NCI-H510A (cell line): ENCODE results near the gene NOCT.
"Not testable (repeated sequence)": the region's sequence is repeated elsewhere in the genome, so short reads cannot be mapped to it uniquely, and the experiment has no call there.

Experiments
- DNase-seq: peaks from one replicate; lab custom pipeline; 2025; lab: John Stamatoyannopoulos, UW

The NOCT gene

DNA sequence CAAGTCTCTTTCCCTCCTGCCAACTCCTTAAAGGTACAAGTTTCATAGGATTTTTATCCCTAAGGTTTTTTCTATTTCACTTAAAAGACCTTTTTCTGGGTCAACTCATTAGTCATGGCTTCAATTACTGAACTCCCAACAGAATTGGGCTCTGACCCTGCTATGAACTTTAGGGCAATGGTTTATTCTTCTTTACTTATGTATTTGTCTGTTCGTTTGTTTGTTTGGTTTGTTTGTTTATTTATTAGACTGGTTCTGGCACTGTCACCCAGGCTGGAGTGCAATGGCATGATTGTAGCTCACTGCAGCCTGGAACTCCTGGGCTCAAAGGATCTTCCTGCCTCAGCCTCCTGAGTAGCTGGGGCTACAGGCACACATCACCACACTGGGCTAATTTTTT lies 5.9 kb upstream of the NOCT start:
- DNase-seq = no peak

DNA sequence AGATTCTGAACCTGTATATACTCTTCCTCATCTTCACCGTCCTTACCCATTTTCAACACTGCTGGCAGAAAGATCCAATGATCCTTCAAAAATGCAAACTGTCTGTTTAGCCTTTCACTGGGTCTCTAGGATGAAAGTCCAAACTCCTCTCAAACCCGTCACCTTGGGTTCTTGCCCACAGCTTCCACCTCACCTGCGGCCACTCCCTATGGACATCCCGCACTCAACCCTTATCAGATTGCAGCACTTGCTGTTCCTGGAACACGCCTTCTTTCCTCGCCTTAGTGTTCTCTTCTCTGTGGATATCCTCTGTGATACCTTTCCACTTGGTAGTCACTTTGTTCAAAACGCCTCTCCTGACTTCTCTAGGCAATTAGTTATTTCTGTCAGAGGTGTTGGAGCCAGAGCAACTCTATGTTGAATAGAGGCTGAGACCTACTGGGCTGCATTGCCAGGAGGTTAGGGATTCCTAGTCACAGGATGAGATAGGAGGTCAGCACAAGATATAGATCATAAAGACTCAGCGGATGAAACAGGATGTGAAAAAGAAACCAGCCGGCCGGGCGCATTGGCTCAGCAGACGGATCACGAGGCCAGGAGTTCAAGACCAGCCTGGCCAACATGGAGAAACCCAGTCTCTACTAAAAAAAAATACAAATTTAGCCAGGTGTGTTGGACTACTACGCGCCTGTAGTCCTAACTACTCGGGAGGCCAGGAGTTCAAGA lies 4.2 kb upstream of the NOCT start:
- DNase-seq = no peak

DNA sequence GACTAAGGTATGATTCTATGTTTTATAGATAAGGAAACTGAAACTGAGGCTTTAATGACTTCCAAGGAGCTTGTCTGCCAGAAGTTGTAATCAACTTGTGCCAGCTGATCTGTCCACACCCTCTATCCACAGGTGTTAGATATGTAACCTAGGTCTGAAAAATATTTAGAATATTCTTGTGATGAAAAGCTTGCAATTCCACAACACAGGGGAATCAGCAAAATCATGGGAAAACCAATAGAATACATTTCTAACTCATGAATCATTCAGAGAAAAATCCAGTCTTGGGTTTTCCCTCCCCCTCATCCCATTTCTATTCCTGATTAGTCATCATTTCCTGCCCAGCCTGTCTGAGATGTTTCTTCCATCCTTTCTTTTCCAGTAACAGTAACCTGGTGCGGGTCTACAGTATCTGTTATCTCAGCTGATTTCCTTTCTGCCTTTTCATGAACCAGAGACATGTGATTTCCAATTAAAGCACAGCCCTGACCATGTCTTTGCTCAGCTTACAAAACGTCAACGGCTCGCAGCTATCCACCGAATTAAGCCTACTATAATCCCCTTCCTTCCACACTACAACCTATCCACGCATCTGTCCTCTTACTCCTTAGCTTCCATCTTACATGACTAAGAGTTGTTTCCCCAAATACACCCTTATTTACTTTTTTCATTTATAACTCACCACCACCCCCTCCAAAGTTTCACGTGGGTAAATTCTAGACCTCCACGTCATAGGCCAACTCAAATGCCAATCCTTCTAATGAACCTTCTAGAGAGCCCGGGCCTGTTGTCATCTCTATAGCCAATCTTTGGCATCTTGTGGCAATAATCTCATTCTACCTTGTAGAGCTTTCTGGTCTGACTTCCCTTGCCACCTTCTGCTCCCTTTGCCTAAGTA lies 961 bp upstream of the NOCT start:
- no peak for DNase-seq

DNA sequence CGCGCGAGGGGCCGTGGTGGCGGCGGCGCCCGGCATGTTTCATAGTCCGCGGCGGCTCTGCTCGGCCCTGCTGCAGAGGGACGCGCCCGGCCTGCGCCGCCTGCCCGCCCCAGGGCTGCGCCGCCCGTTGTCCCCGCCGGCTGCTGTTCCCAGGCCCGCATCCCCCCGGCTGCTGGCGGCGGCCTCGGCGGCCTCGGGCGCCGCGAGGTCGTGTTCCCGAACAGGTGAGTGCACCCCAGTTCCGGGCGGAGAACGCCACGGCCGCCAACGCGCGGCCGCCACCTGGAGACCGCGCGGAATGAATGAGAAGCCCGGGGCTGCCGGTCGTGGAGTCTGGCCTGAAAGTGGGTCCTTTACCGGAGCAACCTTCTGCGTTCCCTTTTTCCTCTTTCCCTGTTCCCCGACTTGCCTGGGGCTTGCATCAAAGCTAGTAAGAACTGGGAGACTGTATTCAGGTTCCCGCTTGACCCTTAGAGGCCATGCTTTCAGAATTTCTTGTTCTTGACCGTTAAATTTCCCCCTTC lies 429 bp downstream of the NOCT start:
- DNase-seq = no peak

DNA sequence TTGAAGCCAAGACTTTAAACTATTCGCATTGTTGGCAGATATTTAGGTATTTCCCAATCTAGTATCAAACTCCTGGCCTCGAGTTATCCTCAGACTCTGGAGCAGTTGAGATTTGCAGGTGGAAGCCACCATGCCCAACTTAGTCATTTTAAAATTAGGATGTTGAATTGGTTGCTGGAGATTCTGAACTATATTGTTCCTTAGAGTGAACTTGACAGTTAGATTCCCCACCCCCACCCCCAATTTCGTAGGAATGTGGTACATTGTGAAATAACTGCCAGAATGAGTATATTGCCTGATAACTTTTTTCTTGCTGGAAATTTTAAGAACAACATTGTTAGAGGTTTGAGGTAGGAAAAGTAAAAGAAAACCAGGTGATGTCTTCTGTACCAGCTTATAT lies 2.3 kb downstream of the NOCT start:
- DNase-seq = no peak

DNA sequence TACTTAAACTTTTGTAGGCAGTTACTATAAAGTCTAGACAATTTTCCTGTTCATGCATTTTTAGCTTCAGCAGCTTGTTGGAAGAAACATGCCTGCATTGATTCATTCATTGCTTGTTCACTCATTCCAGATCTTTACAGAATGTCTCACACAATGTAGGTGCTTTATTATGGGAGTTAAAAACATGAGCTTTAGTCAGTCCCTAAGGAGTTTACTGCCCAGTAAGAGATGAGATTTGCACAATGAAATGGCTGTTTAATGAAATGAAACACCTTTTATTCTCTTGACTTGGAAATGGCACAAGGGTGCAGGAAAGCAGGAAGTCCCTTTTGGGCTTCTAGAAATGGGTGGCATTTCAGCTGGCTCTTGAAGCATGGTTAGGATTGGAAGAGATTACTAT lies 2.9 kb downstream of the NOCT start:
- DNase-seq = no peak

DNA sequence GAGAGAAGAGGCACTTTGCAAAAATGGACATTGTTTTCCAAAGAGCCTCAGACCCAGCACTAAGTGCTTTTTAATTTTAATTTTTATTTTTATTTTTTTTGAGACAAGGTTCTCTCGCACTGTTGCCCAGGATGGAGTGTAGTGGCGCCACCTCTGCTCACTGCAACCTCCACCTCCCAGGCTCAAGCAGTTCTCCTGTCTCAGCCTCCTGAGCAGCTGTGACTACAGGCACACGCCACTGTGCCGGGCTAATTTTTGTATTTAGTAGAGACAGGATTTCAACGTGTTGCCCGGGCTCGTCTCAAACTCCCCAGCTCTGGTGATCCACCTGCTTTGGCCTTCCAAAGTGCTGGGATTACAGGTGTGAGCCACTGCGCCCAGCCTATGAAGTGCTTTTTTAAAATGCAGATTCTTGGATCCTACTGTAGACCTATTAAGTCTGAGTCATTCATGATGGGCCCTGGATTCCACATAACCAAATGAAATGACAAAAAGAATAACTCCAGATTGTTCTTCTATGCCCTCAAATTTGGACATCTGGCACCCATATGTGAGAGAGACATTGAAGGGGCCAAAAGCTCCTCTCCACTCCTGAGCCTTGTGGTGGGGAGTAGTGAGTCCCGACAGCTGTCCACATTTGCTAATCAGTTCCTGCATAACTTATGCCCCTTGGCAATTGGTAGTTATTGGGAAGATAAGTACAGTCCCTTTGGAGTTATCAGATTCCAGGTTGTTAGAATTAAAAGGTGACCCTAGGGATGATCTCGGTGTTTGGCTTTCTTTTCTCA lies 3.6 kb downstream of the NOCT start:
- DNase-seq = no peak

DNA sequence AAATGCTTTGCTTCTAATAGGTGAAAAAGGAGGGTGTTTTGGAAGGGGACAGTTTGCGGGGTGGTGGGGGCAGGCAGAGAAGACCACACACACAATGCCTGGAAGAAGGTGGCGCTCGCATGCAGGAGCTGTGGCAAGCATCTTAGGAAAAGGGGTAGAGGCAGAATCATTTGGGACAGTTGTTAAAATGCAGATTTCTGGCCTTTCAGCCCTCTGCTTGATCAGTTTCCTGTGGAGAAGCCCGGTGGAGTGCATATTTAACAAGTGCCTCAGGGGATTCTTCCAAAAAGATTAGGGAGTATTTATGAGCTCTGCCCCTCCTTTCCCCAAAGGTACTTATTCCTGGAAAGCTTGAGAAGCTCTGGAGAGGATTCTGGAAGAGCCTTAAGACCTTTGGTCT lies 4.8 kb downstream of the NOCT start:
- DNase-seq = no peak

DNA sequence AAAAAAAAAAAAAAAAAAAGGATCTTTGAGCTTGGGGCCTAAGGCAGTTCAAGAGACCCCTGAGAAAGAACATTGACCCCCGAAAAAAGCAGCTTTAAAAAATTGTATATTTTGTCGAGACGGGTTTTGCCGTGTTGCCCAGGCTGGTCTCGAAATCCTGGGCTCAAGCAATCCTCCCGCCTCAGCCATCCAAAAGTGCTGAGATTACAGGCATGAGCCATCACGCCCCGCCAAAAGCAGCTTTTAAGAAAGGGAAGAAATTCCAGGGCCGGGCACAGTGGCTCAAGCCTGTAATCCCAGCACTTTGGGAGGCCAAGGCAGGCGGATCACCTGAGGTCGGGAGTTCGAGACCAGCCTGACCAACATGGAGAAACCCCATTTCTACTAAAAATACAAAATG lies 5.5 kb downstream of the NOCT start:
- not testable (repeated sequence) for DNase-seq

DNA sequence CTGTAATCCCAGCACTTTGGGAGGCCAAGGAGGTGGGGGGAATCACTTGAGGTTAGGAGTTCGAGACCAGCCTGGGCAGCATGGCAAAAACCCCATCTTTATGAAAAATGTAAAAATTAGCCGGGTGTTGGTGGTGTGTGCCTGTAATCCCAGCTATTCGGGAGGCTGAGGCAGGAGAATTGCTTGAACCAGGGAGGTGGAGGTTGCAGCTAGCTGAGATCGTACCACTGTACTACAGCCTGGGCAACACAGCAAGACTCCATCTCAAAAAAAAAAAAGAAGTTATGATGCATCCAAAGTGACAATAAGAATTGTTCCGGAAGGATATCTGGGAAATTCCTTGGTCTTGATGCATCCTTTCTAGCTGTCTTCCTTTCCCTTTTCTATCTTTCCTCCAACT lies 7.3 kb downstream of the NOCT start:
- no peak for DNase-seq

DNA sequence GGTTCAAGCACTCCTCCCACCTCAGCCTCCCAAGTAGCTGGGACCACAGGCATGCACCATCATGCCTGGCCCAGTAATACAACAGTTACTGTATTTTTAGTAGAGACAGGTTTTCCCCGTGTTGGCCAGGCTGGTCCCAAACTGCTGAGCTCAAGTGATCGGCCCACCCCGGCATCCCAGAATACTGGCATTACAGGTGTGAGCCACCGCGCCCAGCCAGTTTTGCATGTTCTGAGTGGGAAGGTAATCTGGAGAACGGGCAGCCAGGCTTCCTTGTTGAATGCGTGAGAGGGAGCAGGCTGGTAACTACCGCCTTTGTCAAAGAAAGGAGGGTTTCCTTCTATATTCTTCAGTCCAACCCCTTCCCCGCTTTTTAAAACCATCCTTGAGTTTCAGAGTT lies 9.1 kb downstream of the NOCT start:
- DNase-seq = no peak

DNA sequence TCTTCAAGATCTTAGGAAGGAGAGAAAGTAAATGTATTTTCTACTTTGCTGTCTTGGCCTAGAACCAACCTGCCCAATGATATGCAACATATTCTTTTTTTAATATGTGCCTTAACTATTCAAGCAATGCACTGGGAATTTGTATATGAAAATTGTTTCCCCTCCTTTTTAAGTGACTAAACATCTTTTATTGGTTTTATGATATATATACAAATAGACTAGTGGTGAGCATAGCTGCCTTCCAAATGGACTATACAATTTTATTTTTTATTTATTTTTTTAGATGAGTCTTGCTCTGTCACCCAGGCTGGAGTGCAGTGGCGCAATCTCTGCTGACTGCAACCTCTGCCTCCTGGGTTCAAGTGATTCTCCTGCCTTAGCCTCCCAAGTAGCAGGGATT lies 10.3 kb downstream of the NOCT start:
- no peak for DNase-seq

DNA sequence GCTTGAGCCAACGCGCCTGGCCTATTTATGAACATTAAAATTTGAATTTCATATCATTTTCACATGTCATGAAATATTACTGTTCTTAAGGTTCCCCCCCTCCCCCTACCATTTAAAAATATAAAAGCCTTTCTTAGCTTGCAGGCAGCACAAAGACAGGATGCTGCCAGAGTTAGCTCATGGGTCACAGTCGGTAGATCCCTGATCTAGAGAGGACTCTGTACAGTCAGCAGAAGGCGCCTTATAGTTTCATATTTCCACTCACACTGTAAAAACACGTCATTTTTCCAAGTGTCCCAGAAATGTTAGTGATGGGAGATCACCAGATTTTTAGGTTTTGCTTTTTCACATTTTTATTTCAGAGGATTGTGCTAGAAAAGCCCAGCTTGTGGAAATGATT lies 12.2 kb downstream of the NOCT start:
- no peak for DNase-seq

DNA sequence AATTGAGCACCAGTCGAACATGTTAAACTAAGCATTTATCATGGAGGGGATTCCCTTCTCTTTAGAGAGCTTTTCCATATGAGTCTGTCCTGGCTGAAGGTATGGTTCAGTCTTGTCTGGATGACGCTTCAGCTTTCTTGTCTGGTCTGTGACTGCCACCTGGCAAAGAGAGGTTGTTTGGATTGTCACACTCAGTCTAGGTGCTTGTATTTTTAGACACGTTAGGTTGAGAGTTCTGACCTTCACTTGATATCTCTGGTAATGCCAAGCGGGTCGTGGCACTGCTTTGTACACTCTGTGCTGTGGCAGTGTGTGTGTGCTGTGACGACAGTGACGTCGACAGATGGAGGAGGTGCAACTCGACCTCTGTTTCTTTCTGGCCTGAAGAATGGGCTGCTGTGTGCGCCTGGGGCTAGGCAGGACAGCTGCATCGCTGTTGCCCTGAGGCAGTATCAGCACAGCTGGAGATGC lies 12.6 kb downstream of the NOCT start:
- peak; percentile 75 for DNase-seq

DNA sequence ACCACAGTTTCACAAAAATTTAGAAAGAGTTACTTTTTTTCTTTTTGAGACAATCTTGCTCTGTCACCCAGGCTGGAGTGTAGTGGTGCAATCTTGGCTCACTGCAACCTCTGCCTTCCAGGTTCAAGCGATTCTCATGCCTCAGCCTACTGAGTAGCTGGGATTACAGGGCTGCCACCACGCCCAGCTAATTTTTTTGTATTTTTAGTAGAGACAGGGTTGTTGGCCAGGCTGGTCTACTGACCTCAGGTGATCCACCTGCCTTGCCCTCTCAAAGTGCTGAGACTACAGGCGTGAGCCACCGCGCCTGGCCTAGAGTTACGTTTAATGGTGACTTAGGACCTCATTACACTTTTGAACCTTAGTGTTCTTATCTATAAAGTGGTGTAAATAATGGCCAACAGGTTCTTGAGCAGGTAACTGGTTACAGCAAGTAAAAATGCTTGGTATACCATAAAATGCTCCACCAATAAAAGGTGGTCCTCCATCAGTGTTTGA lies 14.3 kb downstream of the NOCT start:
- not testable (repeated sequence) for DNase-seq

DNA sequence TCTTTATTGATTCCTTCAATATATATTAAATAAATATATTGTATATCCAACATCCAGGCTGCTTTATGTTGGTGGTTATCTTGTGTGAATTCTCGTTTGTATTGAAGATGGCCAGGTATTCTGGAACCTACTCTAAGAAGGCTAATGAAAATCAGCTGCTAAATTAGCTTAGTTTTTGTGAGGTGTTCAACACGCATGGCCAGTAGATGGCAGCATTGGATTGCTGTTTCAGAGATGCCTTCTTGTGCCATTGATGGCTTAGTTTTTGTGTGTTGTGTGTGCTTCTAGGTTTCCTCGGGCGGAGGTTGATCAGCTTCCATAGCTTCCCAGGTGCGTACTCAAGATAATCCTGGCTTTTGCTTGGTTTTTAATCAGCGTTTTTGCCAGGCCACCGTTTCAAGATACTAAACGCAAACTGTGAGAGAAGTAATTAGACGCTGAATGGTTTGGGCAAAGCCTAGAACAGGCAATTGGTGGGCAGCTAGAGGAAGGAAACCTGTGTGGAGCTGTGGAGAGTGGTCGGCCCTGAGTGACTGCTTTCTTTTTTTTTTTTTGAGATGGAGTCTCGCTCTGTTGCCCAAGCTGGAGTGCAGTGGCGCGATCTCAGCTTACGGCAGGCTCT lies 15.1 kb downstream of the NOCT start:
- peak; percentile 10 for DNase-seq

DNA sequence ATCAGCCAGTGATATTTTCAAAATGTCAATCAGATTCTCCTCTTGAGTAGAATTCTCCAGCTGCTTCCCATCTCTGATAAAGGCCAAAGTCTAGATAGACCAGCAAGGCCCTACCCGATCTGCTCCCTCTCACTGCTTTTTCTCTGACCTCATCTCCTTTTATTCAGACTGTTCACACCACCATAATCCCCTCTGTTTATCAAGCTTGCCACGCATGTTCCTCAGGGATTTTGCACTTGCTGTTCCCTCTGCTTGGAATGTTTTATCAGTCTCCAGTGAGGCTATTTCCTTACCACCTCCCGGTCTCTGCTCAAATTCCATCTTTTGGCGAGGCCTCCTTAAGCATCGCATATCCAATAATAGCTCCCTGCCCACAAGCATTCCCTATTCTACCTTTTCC lies 20.1 kb downstream of the NOCT start:
- DNase-seq = no peak

DNA sequence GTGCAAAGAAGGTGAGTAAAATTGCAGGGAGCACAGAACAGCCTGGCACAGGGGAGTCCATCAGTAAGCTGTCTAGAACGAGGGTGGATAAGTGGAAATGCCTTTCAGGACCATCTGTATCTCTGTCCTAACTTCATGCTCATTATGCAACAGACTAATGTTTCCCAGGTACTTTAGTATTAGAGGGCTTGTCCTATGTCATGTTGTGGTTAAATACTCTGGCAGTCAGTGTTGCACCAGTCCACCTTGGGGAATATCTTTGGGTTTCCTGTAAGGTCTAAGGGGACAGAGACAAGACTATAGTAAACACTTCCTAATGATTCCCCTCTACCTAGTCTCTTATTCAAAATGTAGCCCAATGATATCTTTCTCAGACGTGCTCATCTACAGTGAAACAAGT lies 21.3 kb downstream of the NOCT start:
- no peak for DNase-seq

DNA sequence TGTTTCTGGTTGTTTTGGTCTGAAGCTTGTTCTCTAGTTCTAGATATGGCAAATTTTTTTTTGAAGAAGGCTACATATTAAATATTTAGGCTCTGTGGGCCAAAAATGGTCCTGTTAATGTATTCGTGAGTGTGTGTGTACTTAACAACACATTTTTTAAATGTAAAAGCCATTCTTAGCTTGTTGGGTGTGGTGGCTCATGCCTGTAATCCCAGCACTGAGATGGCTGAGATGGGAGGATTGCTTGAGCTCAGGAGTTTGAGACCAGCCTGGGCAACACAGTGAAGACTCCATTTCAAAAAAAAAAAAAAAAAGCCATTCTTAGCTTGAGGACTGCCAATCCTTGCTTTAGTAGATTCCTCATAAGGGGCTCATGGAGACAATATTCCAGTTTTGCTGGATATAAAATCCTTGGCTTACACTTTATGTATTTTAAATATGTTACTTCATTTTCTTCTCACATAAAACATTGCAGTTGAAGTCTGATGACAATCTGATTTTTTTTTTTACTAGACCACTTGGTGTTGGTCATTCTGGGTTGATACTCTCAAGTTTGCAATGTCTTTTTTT lies 23.4 kb downstream of the NOCT start:
- no peak for DNase-seq

DNA sequence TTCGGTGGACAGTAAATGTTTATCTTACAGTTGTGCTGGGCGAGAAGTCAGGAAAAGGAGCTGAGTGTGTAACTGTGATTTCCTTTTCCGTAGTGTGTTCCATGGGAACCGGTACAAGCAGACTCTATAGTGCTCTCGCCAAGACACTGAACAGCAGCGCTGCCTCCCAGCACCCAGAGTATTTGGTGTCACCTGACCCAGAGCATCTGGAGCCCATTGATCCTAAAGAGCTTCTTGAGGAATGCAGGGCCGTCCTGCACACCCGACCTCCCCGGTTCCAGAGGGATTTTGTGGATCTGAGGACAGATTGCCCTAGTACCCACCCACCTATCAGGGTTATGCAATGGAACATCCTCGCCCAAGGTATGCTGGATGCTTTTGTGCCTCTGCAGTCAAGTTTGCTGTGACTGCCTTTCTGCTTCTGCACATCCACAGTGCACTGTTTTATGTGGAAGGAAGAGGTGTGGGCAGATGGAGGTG lies 27.4 kb downstream of the NOCT start:
- no peak for DNase-seq

DNA sequence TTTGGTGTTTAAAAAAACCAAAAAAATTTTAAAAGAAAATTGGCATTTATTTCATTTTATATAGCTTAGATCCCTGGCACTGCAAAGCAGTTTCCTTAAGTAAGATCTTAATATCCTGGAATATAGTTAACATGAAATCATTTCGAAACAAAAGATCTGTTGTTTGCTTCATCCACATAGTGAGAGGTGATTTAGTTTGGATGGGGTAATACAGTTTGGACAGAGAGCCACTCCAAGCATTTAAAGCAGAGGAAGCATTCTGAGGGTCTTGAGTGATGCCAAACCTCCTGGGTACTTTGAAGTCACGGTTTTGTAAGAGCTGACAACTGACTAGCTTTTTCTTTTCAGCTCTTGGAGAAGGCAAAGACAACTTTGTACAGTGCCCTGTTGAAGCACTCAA lies 28.7 kb downstream of the NOCT start:
- DNase-seq = no peak
